ENCODE measurements around the gene CTCFL. TPM values are rescaled to one million over a fixed set of nuclear protein-coding genes. Genes with fewer than 3 reads are reported as not detected.

The CTCFL gene
- total RNA-seq, 1 donor from 2014 or later: not detected

DNA sequence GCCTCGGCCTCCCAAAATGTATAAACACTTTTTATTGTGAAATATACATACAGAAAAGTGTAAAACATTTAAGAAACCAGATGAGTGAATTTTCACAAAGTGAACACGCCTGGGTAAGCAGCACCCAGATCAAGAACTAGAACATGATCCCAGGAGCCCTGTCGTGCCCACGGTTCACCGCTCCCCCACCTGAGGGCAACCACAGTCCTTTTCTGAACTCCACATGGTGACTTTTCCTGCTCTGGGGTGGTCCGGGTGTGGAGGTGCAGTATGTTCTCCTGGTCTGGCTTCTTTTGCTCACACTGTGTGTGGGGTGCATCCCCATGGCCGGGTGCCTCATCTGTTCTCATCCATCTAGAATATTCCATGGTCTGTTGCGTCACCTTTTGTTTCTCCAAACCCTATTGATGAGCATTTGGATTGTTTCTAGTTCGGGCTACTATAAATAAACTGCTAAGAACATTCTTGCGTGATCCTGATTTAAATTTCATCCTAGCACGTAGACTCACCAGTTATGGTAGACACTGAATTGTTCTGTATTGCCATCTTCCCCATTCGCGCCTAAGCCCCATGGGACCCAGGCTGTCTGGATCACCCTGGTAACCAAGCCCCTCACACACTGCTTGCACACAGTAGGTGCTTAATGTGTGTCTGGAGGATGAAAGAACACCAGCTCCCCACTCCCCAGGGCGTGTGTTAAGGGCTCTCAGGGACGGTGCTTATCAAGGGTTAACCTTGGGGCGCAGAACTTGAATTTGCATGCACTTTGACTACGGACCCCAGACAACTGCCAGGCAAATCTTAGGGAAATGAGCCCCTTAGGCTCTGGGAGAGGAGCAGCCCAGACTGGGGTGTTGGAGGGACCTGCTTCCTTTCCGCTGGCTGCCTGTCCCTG, 56.2 kb downstream of the CTCFL start:
- no peak for DNase-seq (ENCODE audit: low read depth)

DNA sequence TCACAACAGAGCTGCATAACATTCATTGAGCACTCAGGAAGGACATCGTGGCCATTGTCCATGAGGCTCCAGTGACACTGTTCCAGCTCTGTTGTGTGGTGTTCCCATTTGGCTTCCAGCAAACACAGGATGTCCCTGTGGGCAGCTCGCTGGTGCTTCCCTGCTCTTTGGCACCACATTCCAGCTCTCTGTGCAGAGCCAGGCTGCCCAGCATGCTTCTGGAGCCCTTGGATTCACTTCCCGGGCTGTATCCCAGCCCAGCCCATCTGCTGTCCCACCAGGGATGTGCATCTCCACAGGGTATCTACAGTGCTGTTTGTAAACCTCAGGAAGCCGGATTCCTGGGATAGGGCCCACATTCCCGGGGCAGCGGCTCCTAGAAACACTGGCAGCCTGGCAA, 57.2 kb downstream of the CTCFL start:
- DNase-seq (ENCODE audit: low read depth): peak; percentile 48

DNA sequence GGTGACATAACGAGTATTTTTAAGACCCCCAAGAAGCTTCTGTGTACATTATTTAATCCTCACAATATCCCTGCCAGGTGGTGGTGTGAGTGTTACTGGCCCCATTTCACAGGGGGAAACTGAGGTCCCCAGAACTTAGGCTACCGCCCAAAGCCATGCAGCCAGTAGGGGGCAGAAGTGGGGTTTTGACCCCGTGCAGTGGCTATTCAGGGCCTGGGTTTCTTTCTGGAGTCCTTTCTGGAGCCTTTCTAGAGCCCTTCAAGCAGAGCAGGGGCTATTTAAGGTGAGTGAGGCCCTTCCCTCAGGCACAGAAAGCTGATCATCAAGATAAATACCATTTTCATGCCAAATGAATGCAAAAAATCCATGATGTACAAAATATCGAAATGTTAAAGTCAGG, 59.0 kb downstream of the CTCFL start:
- DNase-seq (ENCODE audit: low read depth): no peak

DNA sequence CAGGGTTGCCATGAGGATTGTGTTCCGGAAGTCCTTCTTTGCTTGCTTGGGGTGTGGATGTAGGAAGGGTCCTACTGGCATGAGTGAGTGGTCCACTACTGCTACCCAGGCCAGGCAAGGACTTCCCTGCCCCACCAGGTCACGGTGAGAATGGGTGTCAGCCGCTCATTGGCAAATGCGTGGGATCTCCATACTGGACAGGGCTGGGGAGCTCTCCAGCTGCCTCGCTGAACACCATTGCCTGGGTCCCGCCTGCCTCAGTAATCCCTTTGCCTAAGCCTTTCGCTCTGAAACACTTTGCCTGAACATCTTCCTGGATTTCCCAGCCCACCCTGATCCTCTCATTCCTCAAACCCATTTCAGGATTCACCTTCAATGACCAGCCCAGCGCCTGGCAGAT, 59.5 kb downstream of the CTCFL start:
- no peak for DNase-seq (ENCODE audit: low read depth)

DNA sequence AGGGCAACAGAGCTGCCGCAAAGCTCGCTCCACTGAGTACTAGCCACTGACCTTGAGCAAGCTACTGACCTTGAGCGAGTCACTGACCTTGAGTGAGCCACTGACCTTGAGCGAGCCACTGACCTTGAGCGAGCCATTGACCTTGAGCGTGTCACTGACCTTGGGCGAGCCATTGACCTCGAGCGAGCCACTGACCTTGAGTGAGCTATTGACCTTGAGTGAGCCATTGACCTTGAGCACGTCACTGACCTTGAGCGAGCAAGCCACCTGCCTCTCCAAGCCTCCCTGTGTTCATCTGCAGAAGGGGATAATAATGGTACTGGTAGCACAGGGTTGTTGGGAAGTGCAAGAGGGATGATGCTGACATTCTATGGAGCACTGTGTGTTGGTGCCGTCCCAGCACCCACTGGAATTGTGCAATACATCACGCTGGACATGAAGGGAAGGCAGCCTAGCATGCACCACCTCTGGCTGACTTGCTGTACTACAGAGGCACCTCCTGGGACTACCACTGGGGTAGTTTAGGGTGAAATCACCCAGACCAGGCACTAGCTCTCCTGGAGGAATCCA, 60.2 kb downstream of the CTCFL start:
- no peak for DNase-seq (ENCODE audit: low read depth)

DNA sequence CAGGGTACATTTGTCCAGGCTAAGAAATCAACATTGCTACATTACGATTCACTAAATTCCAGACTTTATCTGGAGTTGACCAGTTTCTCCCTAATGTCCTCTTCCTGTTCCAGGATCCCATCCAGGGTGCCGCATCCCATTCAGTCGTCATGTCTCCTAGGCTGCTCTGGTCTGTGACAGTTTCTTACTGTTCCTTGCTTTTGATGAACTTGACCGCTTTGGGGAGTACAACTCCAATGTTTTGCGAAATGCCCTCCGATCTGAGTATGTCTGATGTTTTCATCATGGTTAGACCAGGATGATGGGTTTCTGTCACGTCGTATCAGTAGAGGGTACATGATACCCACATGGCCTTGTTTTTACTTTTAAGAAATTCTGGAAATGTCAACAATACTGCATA, 62.2 kb downstream of the CTCFL start:
- no peak for DNase-seq (ENCODE audit: low read depth)

DNA sequence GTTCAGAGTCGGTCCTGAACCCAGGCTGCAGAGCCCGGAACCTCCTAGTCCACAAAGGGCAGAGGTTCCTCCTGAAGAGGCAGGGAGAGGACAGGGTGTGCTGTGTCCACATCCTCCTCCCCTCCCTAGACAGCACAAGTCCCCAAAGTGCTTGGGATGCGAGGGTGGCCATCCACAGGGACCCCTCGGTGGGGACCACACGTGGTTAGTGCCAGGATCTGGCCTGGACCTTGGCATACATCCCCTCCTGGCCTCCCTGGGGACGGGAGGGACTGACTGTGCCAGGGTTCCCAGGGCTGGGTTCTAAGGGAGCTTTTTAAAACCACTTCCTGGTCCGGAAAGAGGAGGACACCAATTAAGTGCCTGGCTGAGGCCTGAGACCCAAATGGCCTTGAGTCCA, 63.2 kb downstream of the CTCFL start:
- DNase-seq (ENCODE audit: low read depth): no peak

DNA sequence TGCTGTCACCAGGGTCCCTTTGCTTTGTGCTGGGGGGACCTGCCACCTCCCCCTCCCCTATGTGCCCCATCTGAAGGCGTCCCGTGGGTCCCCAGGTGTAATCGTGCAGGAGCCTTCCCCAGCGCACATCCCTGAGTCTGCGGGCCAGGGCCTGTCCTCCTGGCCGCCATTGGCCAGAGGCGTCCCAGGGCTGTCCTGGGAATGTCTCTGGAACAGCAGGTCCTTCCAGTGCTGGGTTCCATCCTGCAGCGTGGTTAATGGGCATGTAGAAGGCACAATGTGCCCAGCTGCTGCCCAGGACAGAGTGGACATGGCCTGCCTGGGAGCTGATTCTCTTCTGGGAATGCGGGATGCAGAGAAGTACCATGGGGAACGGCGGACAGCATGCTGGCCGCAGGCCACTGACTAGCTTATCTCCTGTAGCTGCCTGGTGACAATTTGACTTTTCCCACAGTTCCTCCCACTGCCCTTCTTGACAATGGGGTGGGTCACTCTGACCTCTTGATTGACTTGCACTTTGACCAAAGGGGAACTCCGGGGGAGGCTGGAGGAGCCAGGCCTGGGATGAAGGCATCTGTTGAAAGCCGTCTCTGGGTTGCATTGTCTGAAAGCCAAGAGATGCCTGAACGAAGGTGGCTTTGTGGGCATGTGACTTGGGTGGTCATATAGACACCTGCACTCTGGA, 64.0 kb downstream of the CTCFL start:
- DNase-seq (ENCODE audit: low read depth): no peak

DNA sequence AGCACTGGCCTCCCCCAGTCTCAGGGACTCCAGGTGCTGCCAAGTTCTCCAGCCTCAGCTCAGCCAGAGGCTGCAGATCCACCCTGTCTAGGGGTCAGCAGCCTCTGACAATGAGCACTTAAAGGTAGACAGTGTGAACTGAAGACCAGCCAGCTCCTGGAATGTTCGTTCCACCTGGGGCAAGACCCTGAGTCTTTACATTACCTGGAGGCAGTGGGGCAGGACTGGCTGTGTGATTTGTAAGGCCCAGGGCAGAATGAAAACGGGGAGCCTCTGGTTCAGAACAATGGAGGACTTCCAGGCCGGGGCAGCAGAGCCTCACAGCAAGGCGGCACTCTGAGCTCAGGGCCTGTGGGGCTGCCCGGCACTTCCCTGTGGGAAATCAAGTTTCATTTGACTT, 65.0 kb downstream of the CTCFL start:
- no peak for DNase-seq (ENCODE audit: low read depth)

DNA sequence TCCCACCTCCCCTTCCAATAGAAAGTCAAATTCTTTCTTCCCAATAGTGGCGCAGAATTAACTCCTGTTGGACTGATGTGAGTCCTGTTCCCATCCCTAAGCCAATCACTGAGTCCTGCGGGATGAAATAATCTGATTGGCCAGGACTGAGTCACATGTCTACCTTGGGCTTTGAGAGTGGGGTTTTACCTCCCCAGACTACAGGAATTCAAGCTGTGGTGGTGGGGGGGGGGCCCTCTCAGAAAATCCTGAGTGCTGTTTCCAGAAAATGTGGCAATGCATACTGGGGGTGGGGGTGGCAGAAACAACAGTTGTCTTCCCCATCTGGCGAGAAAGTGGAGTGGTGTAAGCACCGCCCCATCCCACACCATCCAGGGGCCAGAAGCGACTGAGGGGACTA, 65.7 kb downstream of the CTCFL start:
- DNase-seq (ENCODE audit: low read depth): no peak

DNA sequence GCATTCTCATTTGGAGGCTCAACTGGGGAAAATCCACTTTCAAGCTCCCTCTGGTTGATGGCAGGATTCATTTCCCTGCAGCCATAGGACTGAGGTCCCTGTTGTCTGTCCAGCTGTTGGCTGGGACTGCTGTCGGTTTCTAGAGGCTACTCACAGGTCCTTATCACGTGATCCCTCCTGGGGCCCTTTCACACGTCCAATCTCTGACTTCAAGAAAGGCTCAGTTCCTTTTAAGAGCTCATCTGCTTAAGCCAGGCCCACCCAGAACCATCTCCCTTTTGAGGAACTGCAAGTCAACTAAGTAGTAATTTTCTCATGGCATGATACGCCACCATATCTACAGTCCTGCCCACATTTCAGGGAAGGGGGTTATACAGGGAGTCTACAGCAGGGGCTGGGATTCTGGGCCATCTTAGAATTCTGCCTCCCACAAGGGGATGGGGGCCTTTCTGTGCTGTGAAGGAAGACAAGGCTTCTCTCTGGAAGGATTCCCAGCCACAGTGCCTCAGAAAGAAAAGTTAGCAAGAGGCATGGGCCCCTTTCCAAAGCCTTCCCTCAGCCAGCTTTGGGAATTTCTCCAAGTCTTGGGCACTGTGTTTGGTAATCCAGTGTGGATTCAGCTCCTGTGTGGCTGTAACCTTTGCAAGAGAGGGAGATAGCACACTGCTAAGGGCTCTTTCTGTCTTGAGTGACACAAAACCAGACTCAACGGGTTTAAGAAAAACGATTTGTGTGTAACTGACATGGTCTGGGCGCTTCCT, 66.4 kb downstream of the CTCFL start:
- DNase-seq (ENCODE audit: low read depth): peak; percentile 40

DNA sequence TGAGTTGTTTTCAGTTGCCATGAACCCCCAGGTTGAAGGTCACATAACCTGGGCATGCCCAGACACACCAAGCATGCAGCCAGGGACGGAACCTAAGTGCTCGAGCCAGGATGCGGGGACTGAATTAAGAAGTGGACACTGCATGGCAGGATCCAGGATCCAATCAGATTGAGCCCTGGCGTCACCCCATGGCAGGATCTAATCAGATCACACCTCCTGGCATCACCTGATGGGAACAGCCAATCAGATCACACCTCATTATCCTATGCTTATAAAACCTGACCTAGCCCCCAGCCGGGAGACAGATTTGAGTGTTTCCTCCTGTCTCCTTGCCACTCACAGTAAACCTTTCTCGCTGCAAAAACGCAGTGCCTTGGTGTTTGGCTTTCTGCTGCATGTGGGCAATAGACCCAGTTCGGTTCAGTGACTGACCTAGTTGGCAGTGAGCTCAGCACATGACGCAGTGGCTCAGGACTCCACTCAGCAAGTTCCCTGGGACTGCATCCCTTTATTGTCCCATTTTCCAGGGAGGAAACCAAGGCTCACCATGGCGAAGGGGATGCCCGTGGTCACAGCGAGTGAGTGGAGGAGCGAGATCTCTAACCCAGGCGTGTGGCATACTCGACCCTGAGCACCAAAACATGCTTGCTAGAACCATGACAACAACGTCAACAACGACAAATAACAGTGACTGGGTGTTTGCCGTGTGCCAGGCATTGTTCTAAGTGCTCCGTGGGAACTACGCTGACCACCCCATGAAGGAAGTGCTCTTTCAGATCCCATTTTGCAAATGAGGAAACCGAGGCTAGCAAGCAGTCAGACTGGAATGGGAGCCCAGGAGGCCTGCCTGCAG, 67.5 kb downstream of the CTCFL start:
- no peak for DNase-seq (ENCODE audit: low read depth)

DNA sequence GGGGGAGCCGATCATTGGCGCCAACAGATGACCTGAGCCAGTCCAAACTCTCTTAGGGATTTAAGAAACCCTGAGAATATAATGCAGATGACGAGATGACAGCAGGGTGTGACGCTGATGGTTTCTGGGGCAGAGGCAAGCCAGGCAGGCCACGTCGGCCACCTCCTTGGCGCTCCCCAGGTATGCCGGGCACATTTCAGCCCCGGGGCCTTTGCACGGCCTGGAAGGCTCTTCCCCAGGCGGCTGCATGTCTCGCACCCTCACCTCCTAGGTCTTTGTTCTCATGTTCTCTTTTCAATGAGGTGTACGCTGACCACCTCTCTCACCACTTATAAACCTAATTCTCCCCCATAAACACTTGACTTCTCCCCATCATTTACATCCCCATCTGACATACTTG, 68.8 kb downstream of the CTCFL start:
- no peak for DNase-seq (ENCODE audit: low read depth)

DNA sequence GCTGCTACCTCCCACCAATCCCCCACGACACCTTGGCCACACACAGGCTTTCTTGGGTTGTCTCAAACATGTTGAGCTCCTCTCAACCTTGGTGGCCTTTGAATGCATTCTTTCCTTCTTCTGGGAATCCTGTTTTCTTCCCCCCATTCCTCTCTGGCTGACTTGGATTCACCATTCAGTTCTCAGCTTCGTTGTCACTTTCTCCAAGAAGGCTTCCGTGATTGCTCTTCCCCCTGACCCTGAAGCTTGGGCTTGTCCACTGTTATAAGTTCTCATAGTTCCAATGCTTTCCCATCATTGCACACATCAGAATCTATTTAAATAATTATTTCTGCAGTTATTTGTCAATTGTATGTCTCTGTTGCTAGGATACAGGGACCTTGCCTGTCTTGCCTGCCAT, 69.6 kb downstream of the CTCFL start:
- no peak for DNase-seq (ENCODE audit: low read depth)

DNA sequence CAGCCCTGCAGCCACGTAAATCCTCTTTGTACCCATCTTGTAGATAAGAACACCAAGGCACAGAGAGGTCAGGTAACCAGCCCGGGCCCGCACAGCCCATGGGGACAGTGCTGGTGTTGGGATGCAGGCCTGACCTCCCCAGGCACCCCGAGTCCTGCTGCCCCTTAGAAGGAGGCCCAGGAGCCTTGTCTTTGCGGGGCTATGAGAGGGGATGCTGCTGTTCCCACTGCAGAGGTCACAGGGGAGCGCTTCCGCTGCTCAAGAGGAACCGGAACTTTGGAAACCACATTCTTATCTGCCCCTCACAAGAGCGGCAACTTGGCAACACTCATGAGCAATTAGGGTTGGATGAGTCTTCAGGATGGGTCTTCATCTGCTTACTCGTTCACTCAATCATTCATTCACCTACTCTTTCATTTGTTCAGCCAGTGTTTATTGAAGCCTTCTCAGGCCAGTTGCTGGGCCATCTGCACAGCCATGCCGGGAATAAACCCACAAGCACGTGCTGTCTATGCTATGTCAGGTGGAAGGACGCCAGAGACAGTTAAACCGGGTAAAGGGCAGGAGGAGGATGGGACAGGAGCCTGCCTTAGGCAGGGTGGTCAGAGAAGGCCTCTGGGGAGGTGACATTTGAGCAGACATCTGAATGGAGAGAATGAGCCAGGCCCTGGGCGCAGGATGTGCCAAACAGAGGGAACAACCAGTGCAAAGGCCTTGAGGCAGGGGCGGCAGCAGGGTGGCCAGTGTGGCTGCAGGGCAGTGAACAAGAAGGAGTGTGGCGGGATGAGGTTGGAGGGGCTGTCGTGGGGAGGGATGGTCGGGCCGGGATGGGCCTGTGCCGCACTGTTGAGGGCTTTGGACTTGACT, 72.9 kb downstream of the CTCFL start:
- DNase-seq (ENCODE audit: low read depth): peak; percentile 55

DNA sequence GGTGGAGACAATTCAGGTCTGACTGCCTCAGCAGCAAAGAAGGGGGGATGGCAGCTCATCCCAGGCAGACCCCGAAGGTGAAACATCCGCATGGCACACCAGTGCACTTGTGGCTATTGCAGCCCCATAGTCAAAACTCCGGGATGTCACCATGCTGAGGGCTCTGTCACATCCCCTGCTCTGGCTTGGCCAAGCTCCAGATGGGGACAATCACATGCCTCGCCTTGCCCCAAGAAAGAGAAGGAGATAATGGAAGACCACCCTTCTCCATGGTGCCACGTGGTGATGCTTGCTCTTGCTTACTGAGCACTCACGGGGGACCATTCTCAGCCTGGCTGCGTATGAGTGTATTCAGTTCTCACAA, 73.5 kb downstream of the CTCFL start:
- no peak for DNase-seq (ENCODE audit: low read depth)

DNA sequence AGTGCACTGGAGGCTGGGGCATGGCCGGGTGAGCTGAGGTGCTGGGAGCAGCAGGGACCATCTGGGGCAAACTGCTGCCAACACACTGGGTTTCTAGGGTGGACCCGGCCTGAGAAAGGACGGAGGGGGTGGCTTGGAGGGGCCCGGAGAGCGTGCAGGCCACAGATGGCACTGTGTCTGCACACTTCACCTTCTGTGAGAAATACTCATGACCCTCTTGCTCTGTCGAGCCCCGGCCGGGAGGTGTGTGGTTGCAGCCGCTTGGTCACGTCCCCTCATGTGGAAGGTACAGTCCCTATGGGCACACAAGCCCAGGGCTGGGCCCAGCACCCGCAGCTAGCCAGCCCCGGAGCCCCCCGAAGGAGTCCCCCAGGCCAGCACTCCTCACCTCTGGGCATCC, 74.0 kb downstream of the CTCFL start:
- no peak for DNase-seq (ENCODE audit: low read depth)

DNA sequence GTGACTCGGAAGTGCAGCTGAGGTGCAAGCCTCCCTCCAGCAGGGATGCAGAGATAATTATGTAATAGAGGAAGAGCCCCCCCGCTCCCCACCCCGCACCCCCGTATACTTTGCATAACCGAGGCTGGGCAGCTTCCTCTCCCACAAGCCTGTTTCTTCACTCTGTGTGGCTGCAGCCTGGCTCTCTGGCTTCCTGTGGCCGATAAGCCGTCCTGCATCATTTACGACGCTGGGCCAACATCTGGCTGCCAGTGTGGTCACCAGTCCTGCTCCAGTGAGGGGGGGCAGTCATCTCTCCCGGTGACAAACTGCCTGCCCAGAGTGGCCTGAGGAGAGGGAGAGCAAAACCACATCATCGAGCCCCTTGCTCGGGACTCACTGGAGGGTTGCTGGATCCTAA, 74.5 kb downstream of the CTCFL start:
- no peak for DNase-seq (ENCODE audit: low read depth)

DNA sequence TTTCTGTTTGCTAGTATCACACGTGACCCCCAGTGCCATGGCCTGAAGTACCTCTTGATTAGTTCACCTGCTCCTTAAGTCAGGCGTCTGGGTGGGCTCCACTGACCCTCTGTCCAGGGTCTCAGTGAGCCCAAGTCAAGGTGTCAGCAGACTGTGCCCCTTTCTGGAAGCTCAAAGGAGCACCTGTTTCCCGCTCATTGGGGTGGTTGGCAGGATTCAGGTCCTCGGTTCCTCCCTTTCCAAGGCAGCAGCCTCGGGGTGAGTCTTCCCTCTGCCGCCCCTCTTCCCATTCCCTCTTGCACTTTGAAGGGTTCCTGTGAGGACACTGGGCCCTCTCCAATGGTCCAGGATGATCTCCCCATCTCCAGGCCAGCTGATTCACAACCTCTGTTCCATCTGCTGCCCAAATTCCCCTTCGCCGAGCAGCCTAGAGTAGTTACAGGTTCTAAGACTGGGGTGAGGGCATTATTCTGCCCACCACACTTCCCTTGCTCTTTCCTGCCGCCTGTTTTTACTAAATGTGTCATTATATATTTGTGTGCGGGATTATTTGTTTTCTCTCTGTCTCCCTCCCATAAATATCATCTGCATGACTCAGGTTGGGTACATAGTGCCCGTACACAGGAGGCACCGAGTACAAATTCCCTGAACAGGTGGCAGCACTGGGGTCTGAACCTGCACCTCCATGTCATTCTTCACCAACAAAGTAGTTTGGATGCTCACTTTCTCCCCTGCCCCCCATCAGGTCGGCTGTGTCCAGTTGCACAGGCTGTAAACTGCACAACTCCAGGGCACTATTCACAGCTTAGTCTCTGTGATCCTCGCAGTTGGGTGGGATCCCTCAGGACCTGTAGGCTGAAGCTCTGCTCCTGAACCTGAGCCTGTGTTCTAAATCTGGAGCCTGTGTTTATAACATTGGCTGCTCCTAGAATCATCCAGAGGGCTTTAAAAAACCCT, 75.3 kb downstream of the CTCFL start:
- DNase-seq (ENCODE audit: low read depth): no peak
